Cerebellar nuclear complex (tissue), 1 donor: ENCODE data around the gene GTF3C4.

Experiments used
- DNase-seq, 2 experiments: peaks; one replicate each; lab custom pipeline; 2025; lab: John Stamatoyannopoulos, UW

GTF3C4 gene

GRCh38 chr9:132731230-132731629 lies 61.0 kb downstream of the GTF3C4 start:
- DNase-seq: no peak

DNA sequence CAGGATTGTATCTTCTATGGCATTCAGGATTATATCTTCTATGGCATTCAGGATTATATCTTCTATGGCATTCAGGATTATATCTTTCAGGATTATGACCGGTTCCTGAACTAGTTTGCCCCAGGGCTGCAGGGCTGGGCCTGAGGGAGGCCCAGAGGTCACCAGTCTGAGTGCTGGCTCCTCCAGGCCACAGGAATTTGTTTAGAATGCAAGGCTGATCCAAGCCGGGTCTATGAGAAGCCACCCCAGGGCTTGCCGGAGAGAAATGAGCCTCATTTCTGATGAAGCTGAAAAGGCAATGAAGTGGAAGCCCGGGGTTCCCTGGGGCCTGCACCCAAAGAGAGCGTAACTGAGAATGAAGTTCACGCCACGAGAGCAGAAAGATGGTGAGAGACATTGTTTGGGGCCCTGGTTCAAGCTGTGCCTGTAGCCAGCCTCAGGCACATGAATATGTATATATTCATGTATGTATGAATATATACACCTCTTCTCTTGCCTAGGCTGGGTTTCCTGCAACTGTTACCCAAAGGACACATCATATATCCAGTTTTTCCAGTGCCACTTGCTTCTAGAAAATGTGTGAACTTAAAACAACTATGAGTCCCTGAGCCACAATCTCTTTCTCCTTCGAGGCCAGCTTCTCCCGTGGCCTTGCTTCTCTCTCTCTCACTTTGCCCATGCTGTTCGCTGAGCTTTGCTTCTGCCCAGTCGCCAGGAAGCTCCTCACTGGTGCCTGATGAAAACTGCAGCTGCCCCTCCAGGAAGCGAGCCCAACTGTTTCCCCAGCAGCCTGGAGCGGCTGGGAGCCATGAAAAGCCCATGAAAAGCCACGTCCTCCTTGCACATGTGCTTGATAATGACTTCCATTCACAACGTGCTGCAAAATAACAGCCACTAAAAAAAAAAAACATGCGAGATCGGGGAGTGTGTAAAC lies 62.3 kb downstream of the GTF3C4 start:
- DNase-seq: no peak

GRCh38 chr9:132733260-132733815 lies 63.1 kb downstream of the GTF3C4 start:
- DNase-seq: no peak

- no peak for DNase-seq
Observed at GRCh38 chr9:132739710-132740310, 69.5 kb downstream of the GTF3C4 start.

DNA sequence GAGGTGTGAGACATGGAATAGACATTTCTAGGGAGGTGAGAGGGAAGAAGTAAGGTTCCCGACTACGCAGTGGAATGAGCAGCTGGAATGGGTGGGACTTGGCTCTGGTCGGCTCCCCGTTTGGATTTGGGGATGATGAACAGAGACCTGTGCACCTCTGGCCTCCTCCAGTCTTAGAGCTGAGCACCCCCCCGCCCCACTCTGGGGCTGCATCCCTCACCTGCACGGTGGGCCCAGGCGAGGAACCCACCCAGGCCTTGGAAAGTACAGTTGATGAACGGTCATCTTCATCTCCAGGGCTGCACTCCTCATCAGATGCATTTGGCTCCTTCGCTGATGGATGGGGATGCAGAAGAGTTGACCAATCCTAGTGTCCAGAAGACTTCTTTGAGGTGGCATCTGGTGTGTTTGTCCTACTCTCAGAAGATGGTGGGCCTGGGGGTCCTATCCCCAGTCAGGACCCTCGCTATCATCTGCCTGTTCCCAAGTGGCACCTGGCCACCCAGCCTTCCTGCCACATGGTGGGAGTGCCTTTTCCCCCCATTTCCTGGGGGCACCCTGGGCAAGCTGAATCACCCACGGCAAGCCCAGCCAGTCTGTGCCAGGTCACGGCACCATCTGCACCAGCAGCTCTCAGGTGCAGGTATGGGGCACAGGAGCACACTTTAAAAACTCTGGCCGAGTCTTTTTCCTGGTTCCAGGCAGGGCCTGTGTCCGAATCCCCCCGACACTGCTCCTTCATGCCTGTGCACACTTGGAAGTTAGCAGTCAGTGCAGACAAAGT lies 70.5 kb downstream of the GTF3C4 start:
- DNase-seq: no peak

- DNase-seq: no peak
Observed at GRCh38 chr9:132742821-132743311, 72.6 kb downstream of the GTF3C4 start.

DNA sequence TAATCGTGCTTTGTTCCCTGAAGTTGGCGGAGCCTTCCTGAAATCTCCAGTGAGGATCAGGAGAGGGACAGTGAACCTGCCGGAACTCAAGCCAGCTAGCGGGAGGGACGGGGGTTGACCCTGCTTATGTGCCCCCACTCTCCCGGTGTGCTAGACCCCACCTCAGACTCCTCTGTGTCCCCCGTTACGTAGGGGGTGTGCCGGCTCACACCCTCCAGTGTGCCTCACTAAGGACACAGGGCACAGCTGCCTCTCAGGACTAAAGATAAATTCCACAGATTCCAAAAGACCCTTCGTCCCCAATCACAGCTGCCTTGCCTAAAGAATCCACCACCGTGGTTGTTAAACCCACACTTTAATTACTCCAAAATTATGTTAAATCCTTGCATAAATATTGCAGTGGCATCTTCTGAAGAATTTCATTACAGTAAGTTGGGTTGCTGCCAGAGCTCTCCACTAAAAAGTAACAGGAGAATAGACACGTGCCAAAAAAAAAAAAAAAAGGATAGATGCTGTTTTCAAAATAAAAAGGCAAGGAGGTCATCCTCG lies 73.7 kb downstream of the GTF3C4 start:
- DNase-seq: no peak
